SK-MEL-5 (cell line): ENCODE results near the gene STXBP5. TPM values are rescaled to one million over a fixed set of nuclear protein-coding genes. Genes with fewer than 3 reads are reported as not detected.
"Not testable (repeated sequence)": the region's sequence is repeated elsewhere in the genome, so short reads cannot be mapped to it uniquely, and the experiment has no call there.

Experiments used
- DNase-seq: peaks from one replicate; pipeline ENCODE4 v3.0.0-alpha.2; 2016; ENCODE audit warnings: low read depth, low spot score
- in situ Hi-C: cut with HindIII; loops from 2 replicates; pipeline ENCODE4 v1.10.0; 2016; ENCODE audit warnings: low sequenced_read_pairs, high pct_unique_total_duplicates, low pct_unique_long_range_greater_than_20kb
- total RNA-seq: library from RNA; depleted of rRNA; stranded (reverse); fragments of >200 nt; shearing (Covaris generic); gene quantifications from 2 replicates; pipeline ENCODE4 v1.2.3, GENCODE V29; 2014

STXBP5 gene
- total RNA-seq, 1 experiment from 2014 or later = 24.1 TPM

DNA sequence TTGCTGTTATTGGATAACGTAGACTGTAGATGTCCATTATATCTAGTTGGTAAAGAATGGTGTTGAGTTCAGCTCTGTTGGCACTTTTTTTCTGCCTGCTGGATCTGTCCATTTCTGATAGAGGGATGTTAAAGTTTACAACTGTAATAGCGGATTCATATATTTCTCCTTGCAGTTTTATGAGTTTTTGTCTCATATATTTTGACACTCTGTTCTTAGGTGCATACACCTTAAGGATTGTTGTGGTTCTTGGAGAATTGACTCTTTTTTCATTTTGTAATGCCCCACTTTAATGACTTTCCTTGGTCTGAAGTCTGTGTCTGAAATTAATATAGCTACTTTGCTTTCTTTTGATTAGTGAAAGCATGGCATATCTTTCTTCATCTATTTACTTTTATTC lies 16.1 kb downstream of the STXBP5 start:
- no peak for DNase-seq
- in situ Hi-C loops = loop anchor here (25.0 kb wide), 1 partner anchor 308 kb away; no protein-coding TSS in a partner anchor

DNA sequence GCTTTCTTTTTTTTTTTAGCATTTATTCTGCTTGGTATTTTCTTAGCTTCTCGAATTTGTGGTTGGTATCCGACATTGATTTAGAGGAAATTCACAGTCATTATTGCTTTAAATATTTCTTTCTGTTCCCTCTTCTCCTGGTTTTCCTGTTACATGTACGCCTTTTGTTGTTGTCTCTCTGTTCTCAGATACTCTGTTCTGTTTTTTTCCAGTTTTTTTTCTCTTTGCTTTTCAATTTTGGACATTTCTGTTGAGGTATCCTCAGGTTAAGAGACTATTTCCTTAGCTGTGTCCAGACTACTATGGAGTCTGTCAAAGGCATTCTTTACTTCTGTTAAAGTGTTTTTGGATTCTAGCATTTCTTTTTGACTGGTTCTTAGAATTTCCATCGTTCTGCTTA lies 17.5 kb downstream of the STXBP5 start:
- in situ Hi-C loops = loop anchor here (25.0 kb wide), 1 partner anchor 309 kb away; no protein-coding TSS in a partner anchor
- DNase-seq = no peak

DNA sequence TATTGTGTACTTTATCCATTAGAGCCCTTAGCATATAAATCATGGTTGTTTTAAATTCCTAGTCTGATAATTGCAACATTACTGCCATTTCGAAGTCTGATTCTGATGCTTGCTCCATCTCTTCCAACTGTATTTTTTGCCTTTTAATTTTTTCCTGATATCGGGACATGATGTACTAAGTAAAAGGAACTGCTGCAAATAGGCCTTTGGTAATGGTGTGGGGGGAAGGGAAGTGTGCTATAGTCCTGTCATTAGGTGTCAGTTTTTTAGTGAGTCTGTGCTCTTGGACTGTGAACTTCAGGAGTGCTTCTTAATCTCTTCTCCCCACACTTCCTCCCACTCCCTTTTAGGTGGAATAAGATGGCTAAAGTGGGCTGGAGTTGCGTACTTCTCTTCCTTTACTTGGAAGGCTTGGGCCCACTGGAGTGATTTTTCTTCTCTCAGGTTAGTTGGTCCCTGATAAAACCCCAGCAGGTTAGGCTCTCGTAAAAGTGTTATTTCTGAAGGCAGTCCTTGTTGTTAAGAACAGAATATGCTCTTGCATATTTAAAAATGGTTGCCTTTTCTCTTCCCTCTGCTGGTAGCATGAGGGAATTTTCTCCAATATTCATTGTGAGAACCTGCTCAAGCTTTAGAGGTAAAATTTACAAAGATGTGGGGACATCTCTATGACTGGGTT lies 18.1 kb downstream of the STXBP5 start:
- peak; percentile 51 for DNase-seq
- in situ Hi-C loops = loop anchor here (25.0 kb wide), 1 partner anchor 310 kb away; no protein-coding TSS in a partner anchor

DNA sequence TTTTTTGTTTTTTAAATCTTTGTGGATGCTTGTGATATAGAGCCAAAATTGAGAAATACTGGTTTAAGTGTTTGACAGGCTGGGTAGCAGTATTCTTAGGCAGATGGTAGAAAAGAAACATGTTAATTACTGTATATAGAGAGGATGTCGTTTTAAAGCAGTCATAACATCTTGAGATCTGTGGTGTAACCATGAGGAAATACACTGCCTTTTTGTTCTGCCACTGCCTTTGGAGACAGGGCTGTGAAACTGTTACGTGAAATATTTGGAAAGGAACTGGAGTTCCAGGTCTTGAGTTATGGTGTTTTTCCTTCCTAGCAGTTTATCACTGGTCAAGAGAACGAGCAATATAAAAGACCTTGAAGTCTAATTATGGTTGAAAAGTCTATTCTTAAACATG lies 19.5 kb downstream of the STXBP5 start:
- DNase-seq = peak; percentile 63
- in situ Hi-C loops = loop anchor here (25.0 kb wide), 1 partner anchor 311 kb away; no protein-coding TSS in a partner anchor

DNA sequence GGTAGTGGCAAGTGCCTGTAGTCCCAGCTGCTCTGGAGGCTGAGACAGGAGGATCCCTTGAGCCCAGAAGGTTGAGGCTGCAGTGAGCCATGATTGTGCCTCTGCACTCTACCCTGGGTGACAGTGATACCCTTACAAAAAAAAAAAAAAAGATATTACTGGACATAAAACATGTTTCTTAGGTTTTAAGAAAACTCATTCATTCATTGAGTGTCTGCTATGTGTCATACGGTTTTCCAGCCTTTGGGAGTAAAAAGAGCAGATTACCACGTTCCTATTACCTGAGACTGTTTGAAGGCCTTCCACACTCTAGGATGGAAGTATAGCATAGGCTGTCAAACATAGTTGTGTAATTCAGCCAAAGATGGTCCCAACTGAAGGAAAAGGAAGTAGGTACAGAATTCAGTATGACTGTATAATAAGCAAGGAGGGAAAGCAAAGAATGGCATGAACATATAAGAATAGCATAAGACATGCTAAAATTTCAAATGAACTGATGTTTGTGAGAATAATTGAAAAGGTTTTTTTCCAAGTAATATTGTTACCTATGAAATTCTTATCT lies 22.0 kb downstream of the STXBP5 start:
- no peak for DNase-seq
- in situ Hi-C loops = no loop called here

DNA sequence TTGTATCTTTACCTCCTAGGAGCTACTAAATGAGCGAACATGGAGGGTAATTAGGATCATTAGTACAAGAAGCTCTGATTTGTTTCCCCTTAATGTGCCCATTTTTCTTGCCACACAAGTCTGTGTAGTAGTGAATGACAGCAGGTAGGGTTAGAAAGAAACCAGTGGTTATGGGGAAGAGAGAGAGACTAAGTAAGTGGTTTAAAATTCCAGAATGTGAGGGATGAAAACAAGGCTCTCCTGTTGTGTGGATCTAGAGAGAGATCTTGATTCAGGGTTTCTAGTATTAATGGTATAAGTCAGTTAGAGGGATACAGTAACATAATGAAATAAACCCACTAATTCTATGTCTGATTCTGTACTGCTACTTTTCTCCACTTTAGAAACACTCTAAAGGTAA lies 22.7 kb downstream of the STXBP5 start:
- in situ Hi-C loops = no loop called here
- DNase-seq = peak; percentile 20

DNA sequence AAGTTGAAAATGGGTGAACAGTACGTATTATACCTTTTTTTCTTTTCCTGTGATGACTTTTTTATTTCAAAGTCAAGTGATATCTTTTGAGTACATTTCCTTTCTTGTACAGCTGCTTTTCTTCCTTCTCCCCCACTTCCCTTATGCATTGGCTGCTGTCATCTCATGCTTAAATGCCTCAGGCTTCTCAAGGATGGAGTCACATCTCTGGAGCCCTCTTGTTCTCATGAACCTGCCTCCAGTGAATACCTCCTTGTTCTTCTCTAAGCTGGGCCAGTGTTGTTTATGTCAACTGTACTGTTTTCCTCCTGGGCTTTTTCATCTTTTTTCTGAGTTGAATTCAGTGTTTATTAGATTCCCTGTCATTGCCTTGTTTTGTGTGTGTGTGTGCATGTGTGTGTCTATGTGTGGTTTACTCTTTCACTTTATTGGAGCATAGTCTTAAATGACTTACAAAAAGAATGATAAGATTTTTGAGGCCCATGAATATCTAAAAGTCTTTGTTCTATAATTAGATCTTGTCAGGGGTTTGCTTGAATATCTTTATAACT lies 23.6 kb downstream of the STXBP5 start:
- in situ Hi-C loops = no loop called here
- DNase-seq = peak; percentile 99

DNA sequence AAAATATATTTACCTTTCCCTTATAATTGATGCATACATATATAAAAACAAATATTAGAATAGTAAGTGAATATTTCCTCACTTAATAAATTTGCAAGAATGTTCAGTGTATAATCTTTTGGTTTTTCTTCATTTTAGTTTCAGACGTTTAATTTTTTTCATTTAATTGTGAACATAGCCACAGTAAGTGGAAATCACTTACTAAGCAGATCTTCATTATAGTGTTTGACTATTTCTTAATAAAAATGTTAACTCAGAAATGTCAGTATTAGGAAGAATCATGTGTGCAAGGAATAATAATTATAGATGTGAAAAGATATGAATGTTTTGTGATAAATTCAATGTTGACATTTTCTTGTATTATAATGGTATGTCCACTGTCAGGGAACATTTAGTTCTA lies 27.4 kb downstream of the STXBP5 start:
- in situ Hi-C loops = no loop called here
- no peak for DNase-seq

DNA sequence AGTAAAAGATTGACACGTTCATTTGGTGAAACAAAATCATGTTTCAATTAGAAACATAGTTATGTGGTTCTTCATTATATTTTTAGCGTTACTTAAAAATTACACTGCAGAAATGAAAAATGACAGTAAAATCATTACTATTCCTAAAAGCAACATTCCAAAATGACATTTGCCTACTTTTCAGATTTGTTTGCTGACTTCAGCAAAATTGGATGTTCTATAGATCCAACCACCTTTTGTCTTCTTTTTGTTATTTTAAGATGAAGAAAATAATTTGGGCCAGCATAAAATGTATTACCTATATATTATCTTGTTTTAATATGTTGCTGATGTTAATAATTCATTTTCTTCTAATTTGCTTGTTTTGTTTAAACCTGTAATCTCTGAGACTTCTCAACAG lies 30.5 kb downstream of the STXBP5 start:
- in situ Hi-C loops = no loop called here
- no peak for DNase-seq

DNA sequence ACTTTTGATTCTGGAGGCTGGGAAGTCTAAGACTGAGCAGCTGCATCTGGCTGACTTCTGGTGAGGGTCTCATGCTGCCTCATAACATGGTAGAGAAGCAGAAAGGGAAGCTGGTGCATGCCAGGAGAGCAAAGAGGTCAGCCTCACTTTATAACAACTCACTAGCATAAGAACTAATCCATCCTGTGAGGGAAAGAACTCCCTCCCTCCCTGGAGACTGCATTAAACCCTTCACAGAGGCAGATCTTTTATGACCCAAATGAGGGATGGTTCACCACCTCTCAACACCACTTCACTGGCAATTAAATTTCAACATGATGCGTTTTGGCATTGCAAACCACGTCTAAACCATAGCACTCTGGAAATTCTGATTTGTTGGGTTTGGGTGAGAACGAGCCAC lies 33.9 kb downstream of the STXBP5 start:
- DNase-seq = no peak
- in situ Hi-C loops = no loop called here

DNA sequence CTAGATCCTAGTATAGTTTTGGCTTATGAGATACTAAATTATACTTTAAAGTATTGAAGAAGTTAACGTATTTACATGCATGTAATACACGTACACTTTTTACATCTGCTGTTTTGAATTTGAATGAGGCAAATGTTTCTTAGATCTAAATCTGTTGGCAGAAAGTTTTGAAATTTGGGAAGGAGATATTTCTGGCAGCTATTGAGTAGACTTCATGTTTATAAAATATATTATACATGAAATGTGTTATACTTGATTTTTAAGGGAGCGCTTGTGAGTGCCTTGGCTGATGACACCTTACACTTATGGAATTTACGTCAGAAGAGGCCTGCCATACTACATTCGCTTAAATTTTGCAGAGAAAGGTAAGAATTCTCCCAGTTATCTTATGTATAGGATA lies 34.7 kb downstream of the STXBP5 start:
- in situ Hi-C loops = no loop called here

DNA sequence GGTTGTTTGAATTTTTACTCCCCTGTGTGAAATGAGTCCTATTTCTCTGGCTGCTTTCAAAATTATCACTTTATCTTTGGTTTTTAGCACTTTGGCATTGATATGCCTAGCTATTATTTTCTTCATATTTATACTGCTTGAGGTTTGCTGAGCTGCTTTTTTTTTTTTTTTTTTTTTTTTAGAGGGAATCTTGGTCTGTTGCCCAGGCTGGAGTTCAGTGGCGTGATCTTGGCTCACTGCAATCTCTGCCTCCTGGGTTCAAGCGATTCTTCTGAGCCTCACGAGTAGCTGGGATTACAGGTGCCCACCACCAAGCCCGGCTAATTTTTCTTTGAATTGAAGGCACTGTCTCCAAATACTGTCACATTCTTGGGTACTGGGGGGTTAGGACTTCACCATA lies 40.6 kb downstream of the STXBP5 start:
- in situ Hi-C loops = no loop called here

More for the DNA sequence above, 34.7 kb downstream of the STXBP5 start:
- no peak for DNase-seq

DNA sequence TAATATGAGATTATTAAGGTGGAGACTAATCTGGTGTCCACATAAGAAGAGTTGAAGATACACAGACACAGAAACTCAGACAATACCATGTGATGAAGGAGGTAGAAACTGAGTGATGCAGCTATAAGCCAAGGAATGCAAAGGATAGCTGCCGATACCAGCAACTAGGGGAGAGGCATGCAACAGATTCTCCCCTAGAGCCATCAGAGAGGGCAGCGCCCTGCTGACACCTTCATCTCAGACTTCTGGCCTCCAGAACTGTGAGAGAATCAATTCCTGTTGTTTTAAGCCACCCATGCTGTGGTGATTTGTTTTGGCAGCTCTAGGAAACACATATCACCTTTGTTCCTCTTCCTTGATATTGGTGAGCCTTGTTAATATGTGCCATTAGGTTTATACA lies 41.5 kb downstream of the STXBP5 start:
- in situ Hi-C loops = no loop called here
- no peak for DNase-seq

More for the DNA sequence above, 40.6 kb downstream of the STXBP5 start:
- no peak for DNase-seq

DNA sequence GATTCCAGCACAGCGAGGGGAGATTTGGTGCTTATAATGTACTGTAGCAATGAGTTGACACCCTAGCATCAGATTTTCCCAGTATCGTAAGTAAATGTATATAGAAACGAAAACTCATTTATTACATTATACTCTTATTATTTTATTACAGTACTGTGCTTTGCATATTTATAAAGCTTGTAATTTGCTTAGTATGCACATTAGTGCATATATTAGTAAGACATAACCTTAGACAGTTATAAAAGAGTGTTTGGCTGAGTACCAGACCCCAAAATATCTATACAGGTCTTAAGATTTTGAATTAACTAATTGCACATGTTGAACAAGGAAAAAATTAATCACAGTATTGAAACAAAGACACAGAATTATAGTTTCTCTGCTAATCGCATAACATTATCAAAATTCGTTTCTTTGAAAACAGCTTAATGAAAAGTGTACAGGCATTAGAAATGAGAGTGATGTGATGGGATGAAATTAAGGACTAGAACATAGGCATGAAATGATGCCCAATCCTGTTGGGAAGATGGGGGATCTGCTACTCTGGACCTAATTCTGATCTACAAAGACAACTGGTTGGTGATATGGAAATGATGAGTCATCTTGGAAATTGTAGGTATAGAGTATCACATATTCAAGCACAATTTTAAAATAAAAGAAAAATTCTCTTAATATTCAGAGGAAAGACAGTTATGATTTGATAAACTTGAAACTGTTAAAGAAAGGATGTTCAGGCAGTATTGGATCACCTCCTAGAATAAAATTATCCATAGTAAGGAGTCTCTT lies 42.8 kb downstream of the STXBP5 start:
- DNase-seq = no peak
- in situ Hi-C loops = no loop called here

DNA sequence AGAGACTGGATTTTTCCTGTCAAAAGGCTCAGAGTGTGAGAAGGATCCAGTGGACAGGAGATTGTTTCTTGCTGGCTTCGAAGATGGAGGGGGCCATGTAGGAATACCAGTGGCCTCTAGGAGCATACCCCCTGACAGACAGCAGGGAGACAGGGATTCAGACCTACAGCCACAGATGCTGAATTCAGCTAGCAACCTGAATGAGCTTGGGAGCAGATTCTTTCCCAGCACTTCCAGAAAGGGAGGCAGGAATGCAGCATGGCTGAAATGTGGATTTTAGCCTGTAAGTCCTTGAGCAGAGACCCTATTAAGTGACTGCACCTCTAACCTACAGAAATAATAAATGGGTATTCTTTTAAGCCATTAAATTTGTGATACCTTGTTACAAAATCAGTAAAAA lies 44.6 kb downstream of the STXBP5 start:
- in situ Hi-C loops = no loop called here
- DNase-seq = no peak

DNA sequence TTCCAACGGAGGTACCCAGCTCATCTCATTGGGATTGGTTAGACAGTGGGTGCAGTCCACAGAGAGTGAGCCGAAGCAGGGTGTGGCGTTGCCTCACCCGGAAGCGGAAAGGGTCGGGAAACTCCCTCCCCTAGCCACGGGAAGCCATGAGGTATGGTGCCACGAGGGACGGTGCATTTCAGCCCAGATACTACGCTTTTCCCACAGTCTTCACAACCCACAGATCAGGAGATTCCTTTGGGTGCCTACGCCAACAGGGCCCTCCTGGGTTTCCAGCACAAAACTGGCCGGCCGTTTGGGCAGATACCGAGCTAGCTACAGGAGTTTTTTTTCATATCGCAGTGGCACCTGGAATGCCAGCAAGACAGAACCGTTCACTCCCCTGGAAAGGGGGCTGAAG lies 46.9 kb downstream of the STXBP5 start:
- DNase-seq = no peak
- in situ Hi-C loops = no loop called here

DNA sequence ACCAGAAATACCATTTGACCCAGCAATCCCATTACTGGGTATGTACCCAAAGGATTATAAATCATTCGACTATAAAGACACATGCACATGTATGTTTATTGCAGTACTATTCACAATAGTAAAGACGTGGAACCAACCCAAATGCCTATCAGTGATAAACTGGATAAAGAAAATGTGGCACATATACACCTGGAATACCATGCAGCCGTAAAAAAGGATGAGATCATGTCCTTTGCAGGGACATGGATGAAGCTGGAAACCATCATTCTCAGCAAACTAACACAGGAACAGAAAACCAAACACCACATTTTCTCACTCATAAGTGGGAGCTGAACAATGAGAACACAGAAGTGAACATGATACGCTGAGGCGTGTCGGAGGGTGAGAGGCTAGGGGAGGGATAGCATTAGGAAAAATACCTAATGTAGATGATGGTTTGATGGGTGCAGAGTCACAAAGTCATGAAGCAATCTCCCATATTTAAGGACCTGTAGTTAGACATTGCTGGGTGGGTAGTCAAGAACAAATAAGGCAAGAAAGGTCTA lies 50.8 kb downstream of the STXBP5 start:
- in situ Hi-C loops, DNase-seq: not testable (repeated sequence)
